BJ (cell line): Measurements from ENCODE around the gene PANK2. TPM values are rescaled to one million over a fixed set of nuclear protein-coding genes. Genes with fewer than 3 reads are reported as not detected.
"Not testable (repeated sequence)": the region's sequence is repeated elsewhere in the genome, so short reads cannot be mapped to it uniquely, and the experiment has no call there.

ENCODE experiments used
- CTCF ChIA-PET: fragments of 350-600 bp; formaldehyde crosslinking; extraction: SDS; loops from one replicate; lab custom pipeline; 2021; ENCODE audit warnings: antibody characterized with exemption, inconsistent platforms; lab: Yijun Ruan, JAX
- POLR2A ChIA-PET: fragments of 300-600 bp; sonication (Branson Sonifier 250); formaldehyde crosslinking; extraction: SDS; loops from one replicate; lab custom pipeline; 2021; ENCODE audit warnings: antibody characterized with exemption; lab: Charles Lee
- DNase-seq: peaks from one replicate; pipeline ENCODE4 v3.0.0-alpha.2; 2011; ENCODE audit warnings: low read depth
- H3K27me3 ChIP-seq: 2 replicates; pipeline ENCODE4 v1.6.0; 2011; ENCODE audit warnings: low read length; ENCODE audit not compliant: control insufficient read depth, insufficient read depth
- H3K36me3 ChIP-seq: 2 replicates; pipeline ENCODE4 v1.5.1; 2011; ENCODE audit warnings: low read length; ENCODE audit not compliant: control insufficient read depth, insufficient read depth
- H3K4me3 ChIP-seq: 2 replicates; pipeline ENCODE4 v1.5.1; 2011; ENCODE audit warnings: low read depth, mild to moderate bottlenecking, control low read depth, low read length
- polyA minus RNA-seq: library from RNA; depleted of rRNA, polyadenylated mRNA; stranded (reverse); fragments of >200 nt; gene quantifications from 2 replicates; pipeline ENCODE4 v1.2.3, GENCODE V29; 2011; rRNA and poly(A)+ RNA removed
- polyA plus RNA-seq: library from polyadenylated mRNA; depleted of rRNA; stranded (reverse); fragments of >200 nt; gene quantifications from 2 replicates; pipeline ENCODE4 v1.2.3, GENCODE V29; 2011; rRNA removed
- TF ChIP-seq, protein P1 (sequence below): IDR thresholded peaks from 2 replicates; pipeline ENCODE4 v1.5.1; 2011; ENCODE audit warnings: low read depth, mild to moderate bottlenecking, control low read depth, inconsistent platforms, low read length, moderate library complexity; ENCODE audit not compliant: insufficient read depth

PANK2 gene
- polyA plus RNA-seq (12.5 and 22.5 TPM in 2 replicates), polyA minus RNA-seq (21.7 and 21.9 TPM in 2 replicates)

DNA sequence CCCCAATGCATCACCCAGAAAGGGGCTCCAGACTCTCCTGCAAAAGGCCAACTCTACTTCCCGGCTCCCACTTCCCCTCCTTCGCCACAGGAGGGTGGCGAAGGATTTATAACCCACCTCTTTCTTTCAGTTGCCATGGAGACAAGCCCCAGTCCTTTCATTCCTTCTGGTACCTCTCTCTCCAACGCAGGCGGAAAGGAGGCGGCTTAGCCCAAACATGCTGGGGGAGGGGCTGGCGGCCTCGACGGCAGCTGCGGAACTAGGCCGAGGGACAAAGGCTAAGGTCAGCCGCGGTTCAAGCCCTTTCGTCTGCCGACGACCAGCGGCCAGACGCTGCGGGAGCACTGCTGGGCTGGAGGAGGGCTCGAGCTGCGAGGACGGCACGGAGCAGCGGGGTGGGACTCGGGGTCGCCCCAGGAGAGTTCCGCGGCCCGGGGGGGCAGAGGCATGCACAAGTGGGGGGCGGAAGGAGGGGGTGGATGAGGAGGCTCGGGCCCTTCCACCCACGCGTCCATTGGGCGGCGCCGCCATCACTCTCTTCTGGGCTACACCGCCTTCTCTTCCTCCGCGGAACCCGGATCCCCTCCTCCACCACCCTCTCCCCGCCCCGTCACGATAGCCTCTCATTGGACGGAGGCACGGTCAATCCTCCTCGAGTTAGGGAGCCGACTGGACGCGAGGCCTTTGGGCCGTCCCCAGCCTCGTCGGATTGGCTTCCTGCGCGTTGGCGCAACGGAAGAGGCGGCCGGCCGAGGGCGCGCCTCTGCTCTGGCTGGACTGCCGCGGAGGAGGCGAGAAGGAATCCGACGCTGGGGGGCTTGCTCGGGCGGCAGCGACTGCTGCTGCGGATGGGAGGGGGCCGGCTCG lies at the start of gene PANK2:
PANK2 (plus strand) TSS at position 766 of the 867 bp plus-strand sequence.
- H3K36me3 ChIP-seq: no peaks in the 10 kb centered on the region
- ChIA-PET CTCF (interaction anchor here (0.6 to 2.5 kb wide), 4 partner anchors 69 to 285 kb away, joined by 3 to 5 read pairs (median 4); partner anchors contain the start of gene AP5S1), POLR2A (no interaction called here)
- peak; percentile 95 for DNase-seq
- H3K27me3 ChIP-seq: no peaks in the 10 kb centered on the region
- H3K4me3 ChIP-seq: peak within 1 kb of the TSS; percentile 98
- TF ChIP-seq, protein P1, sequence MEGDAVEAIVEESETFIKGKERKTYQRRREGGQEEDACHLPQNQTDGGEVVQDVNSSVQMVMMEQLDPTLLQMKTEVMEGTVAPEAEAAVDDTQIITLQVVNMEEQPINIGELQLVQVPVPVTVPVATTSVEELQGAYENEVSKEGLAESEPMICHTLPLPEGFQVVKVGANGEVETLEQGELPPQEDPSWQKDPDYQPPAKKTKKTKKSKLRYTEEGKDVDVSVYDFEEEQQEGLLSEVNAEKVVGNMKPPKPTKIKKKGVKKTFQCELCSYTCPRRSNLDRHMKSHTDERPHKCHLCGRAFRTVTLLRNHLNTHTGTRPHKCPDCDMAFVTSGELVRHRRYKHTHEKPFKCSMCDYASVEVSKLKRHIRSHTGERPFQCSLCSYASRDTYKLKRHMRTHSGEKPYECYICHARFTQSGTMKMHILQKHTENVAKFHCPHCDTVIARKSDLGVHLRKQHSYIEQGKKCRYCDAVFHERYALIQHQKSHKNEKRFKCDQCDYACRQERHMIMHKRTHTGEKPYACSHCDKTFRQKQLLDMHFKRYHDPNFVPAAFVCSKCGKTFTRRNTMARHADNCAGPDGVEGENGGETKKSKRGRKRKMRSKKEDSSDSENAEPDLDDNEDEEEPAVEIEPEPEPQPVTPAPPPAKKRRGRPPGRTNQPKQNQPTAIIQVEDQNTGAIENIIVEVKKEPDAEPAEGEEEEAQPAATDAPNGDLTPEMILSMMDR: peak; percentile 46

DNA sequence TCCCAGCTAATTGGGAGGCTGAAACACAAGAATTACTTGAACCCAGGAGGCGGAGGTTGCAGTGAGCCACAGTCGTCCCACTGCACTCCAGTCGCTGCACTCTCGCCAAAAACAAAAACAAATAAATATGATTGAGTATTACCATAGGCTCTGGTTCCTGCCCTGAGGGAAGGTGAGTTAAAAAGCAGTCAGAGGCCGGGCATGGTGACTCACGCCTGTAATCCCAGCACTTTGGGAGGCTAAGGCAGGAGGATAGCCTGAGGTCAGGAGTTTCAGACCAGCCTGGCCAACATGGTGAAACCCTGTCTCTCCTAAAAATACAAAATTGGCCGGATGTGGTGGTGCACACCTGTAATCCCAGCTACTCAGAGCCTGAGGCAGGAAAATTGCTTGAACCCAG lies 49.0 kb upstream of the PANK2 start:
- CTCF ChIA-PET, H3K36me3 ChIP-seq, DNase-seq, H3K4me3 ChIP-seq, POLR2A ChIA-PET, H3K27me3 ChIP-seq: not testable (repeated sequence)

DNA sequence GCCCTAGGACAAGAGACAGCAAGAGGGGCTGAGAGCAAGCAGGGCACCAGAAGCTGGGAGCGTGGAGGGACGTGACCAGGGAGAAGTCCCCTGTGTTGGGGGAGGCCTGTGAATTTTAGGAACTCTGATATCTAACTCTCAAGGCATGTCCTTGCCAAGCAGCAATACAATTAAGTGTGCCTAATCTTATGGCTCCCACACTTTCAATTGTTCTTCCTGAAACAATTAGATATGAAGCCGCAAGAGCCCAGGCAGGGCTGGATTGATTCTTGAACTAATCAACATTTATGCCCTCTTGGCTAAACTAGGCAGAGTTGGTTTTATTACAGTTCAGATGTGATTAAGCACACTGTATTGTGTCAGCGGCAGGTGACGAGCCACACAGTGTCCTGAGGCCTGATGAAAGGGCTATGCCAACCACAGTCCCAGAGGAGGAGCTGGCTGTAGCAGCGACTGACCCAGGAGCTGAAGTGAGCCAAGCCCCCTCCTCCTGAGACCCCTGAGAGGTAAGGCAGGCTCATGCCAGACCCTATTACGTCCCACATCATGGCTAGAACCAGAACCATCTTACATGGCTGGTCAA lies 46.7 kb upstream of the PANK2 start:
- Histone ChIP-seq H3K4me3 (no peak overlapping the region), H3K27me3 (no peaks in the 10 kb centered on the region), H3K36me3 (no peaks in the 10 kb centered on the region)
- CTCF ChIA-PET: interaction anchor here (1.1 to 2.1 kb wide), 2 partner anchors 13 to 24 kb away, joined by 3 to 6 read pairs; no protein-coding TSS in a partner anchor
- DNase-seq: no peak
- POLR2A ChIA-PET: no interaction called here
- TF ChIP-seq, protein P1: no peak

GRCh38 chr20:3843490-3843889 lies 45.7 kb upstream of the PANK2 start:
- POLR2A ChIA-PET: no interaction called here
- TF ChIP-seq, protein P1: no peak
- no peak for DNase-seq
- CTCF ChIA-PET: interaction anchor here (1.1 to 2.1 kb wide), 2 partner anchors 12 to 25 kb away, joined by 3 to 6 read pairs; no protein-coding TSS in a partner anchor
- Histone ChIP-seq H3K36me3 (no peaks in the 10 kb centered on the region; the same call in 1 of the 2 replicates), H3K27me3 (no peaks in the 10 kb centered on the region), H3K4me3 (no peak overlapping the region)

GRCh38 chr20:3843990-3844619 lies 45.1 kb upstream of the PANK2 start:
- H3K4me3 ChIP-seq, POLR2A ChIA-PET, DNase-seq, H3K36me3 ChIP-seq, H3K27me3 ChIP-seq: not testable (repeated sequence)
- CTCF ChIA-PET: interaction anchor here (1.5 to 2.1 kb wide), 2 partner anchors 11 to 59 kb away, joined by 5 to 6 read pairs; partner anchors contain the start of gene CENPB

DNA sequence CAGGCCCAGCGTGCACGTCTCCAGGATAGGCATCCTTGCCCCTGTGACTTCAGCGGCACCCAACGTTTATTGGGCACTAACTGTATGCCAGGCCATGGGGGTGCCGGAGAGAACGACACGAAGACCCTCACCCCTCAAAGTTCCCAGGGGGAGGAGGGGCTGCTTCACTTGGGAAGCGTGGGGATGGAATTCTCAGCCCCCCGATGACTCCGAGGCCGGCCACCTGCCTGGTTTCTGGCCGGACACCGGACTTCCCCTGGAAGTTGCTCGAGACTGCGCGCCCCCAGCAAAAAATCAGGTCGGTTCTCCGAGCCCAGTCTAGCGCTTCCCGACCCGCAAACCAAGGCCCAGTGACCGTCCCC lies 42.8 kb upstream of the PANK2 start:
- TF ChIP-seq, protein P1: no peak
- H3K27me3 ChIP-seq: no peaks in the 10 kb centered on the region
- peak overlapping the region; percentile 73 for H3K4me3 ChIP-seq
- H3K36me3 ChIP-seq: peaks cover 1% of the 10 kb centered on the region
- DNase-seq: no peak
- ChIA-PET CTCF (no interaction called here), POLR2A (no interaction called here)
